PC-3 (cell line): ENCODE measurements around the gene TCERG1. TPM values are rescaled to one million over a fixed set of nuclear protein-coding genes. Genes with fewer than 3 reads are reported as not detected.

ENCODE experiments used
- ATAC-seq: fragments of 200-7000 bp; cut with Tn5 transposase; 2 replicates; pipeline ENCODE4 v1.9.1; 2020; ENCODE audit warnings: mild to moderate bottlenecking, moderate library complexity
- BruUV-seq: library from RNA; stranded (reverse); fragments of 400-500 nt; replicated peaks from 2 replicates; lab custom pipeline; 2021; lab: Mats Ljungman, UMichigan
- CTCF ChIA-PET: fragments of 300-600 bp; sonication (Branson Sonifier 250); formaldehyde crosslinking; loops from one replicate; lab custom pipeline; 2022; ENCODE audit warnings: antibody characterized with exemption; lab: Charles Lee
- POLR2A ChIA-PET: fragments of 300-600 bp; sonication (Branson Sonifier 250); formaldehyde crosslinking; loops from one replicate; lab custom pipeline; 2022; ENCODE audit warnings: antibody characterized with exemption; ENCODE audit not compliant: unreplicated experiment; lab: Charles Lee
- DNase-seq: peaks from one replicate; pipeline ENCODE4 v3.0.0-alpha.2; 2015
- H2AFZ ChIP-seq: fragments of 300-600 bp; sonication (generic); 2 replicates; pipeline ENCODE4 v1.6.0; 2016; ENCODE audit warnings: antibody characterized with exemption, low read length
- H3F3A ChIP-seq: fragments of 300-600 bp; sonication (generic); one replicate; pipeline ENCODE4 v1.6.0; 2017; ENCODE audit warnings: antibody characterized with exemption, low read length, control low read depth, mild to moderate bottlenecking; ENCODE audit not compliant: unreplicated experiment
- H3K27ac ChIP-seq: fragments of 300-600 bp; sonication (generic); 2 replicates; pipeline ENCODE4 v1.5.1; 2016; ENCODE audit warnings: mild to moderate bottlenecking, low read length
- H3K27me3 ChIP-seq: fragments of 300-600 bp; sonication (generic); 2 replicates; pipeline ENCODE4 v1.6.1; 2016; ENCODE audit warnings: low read length, mixed read lengths
- H3K36me3 ChIP-seq: fragments of 300-600 bp; sonication (generic); 2 replicates; pipeline ENCODE4 v1.6.1; 2016; ENCODE audit warnings: low read depth, mixed run types, low read length, mixed read lengths
- H3K4me1 ChIP-seq: fragments of 300-600 bp; sonication (generic); 2 replicates; pipeline ENCODE4 v1.5.1; 2016; ENCODE audit warnings: low read length; ENCODE audit not compliant: insufficient read depth
- H3K4me2 ChIP-seq: fragments of 300-600 bp; sonication (generic); 2 replicates; pipeline ENCODE4 v1.6.0; 2016; ENCODE audit warnings: low read length
- H3K4me3 ChIP-seq: fragments of 300-600 bp; sonication (generic); 2 replicates; pipeline ENCODE4 v1.5.1; 2016; ENCODE audit warnings: mild to moderate bottlenecking, low read length, mixed read lengths
- H3K79me2 ChIP-seq: fragments of 300-600 bp; sonication (generic); 2 replicates; pipeline ENCODE4 v1.6.1; 2017; ENCODE audit warnings: low read length, mixed read lengths
- H3K9ac ChIP-seq: fragments of 300-600 bp; sonication (generic); 2 replicates; pipeline ENCODE4 v1.6.0; 2016; ENCODE audit warnings: mild to moderate bottlenecking, low read length
- H3K9me2 ChIP-seq: fragments of 300-600 bp; sonication (generic); replicated peaks from 2 replicates; pipeline ENCODE4 v1.6.1; 2016; ENCODE audit warnings: mixed run types, low read length, mixed read lengths
- H3K9me3 ChIP-seq: fragments of 300-600 bp; sonication (generic); 2 replicates; pipeline ENCODE4 v1.6.1; 2016; ENCODE audit warnings: low read length, mixed read lengths
- H4K20me1 ChIP-seq: fragments of 300-600 bp; sonication (generic); 2 replicates; pipeline ENCODE4 v1.6.1; 2016; ENCODE audit warnings: low read length, mixed read lengths
- CTCF ChIP-seq: fragments of 300-600 bp; sonication (generic); conservative IDR thresholded peaks from 2 replicates; pipeline ENCODE4 v1.5.1; 2017; ENCODE audit warnings: antibody characterized with exemption, low read depth, mild to moderate bottlenecking, low read length
- EZH2 ChIP-seq: fragments of 300-600 bp; sonication (generic); IDR thresholded peaks from one replicate; pipeline ENCODE4 v1.6.1; 2017; ENCODE audit warnings: antibody characterized with exemption, mild to moderate bottlenecking, low read length; ENCODE audit not compliant: unreplicated experiment
- EZH2phosphoT487 ChIP-seq: fragments of 300-600 bp; sonication (generic); IDR thresholded peaks from 2 replicates; pipeline ENCODE4 v1.6.1; 2018; ENCODE audit warnings: mild to moderate bottlenecking, antibody characterized with exemption, low read length, borderline replicate concordance
- intact Hi-C: fragments of 100-400 bp; cut with micrococcal nuclease; formaldehyde crosslinking; loops from 2 replicates; pipeline ENCODE4 v1.9.0; 2023
- total RNA-seq: library from RNA; depleted of rRNA; stranded (reverse); fragments of >200 nt; gene quantifications from 2 replicates; pipeline ENCODE4 v1.2.3, GENCODE V29; 2014

The TCERG1 gene
- total RNA-seq, 1 experiment from 2014 or later, result 96.9 TPM

GRCh38 chr5:146458894-146459293 is 11.8 kb downstream of the TCERG1 start:
- TF ChIP-seq EZH2phosphoT487 (no peak), CTCF (no peak), EZH2 (no peak)
- BruUV-seq, result no TSS peak
- Histone ChIP-seq H3K9me3 (no peaks in the 10 kb centered on the region), H3K36me3 (peaks cover 81% of the 10 kb centered on the region), H4K20me1 (peaks cover 77% of the 10 kb centered on the region), H3F3A (peaks cover 6% of the 10 kb centered on the region), H3K79me2 (peaks cover 93% of the 10 kb centered on the region), H3K9ac (no peak overlapping the region), H3K4me2 (no peak overlapping the region), H3K27ac (no peak overlapping the region), H3K27me3 (no peaks in the 10 kb centered on the region), H3K9me2 (no peaks in the 10 kb centered on the region), H3K4me1 (peaks cover 12% of the 10 kb centered on the region), H3K4me3 (no peak overlapping the region), H2AFZ (no peak overlapping the region)
- no peak for DNase-seq
- POLR2A ChIA-PET, result no interaction called here
- CTCF ChIA-PET, result no interaction called here
- no peak for ATAC-seq
- intact Hi-C loops, result no loop called here

DNA sequence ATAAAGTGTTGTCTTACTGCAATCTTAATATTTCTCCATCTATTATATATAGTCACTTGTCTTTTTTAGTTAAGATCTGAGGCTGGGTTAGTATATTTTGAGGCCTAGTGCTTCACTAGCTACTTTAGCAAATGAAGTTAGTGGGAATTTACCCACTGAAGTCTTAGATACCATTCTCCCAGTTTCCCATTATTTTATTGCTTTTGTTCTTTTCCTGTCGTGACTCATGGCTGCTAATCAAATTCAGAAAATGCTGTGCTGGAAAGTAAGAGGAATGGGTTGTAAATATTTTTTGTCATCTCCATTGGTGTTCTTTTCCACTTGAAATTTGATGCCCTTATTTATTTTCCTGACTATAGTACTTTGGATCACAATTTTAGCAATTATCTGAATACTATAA is 14.2 kb downstream of the TCERG1 start:
- peak; percentile 49 for DNase-seq
- Histone ChIP-seq H3K9ac (no peak overlapping the region), H3K9me2 (no peaks in the 10 kb centered on the region), H3F3A (peaks cover 10% of the 10 kb centered on the region), H3K4me3 (no peak overlapping the region), H3K36me3 (peaks cover 84% of the 10 kb centered on the region), H3K9me3 (no peaks in the 10 kb centered on the region), H2AFZ (no peak overlapping the region), H3K27ac (peak overlapping the region; percentile 41), H3K27me3 (no peaks in the 10 kb centered on the region), H3K79me2 (peaks cover 91% of the 10 kb centered on the region), H3K4me1 (peaks cover 12% of the 10 kb centered on the region), H4K20me1 (peaks cover 72% of the 10 kb centered on the region), H3K4me2 (0 out of 2 replicates have a peak overlapping the region, but pooled peaks have one; percentile 2)
- BruUV-seq, result no TSS peak
- ATAC-seq, result peak; percentile 73
- TF ChIP-seq CTCF, result no peak
- CTCF ChIA-PET, result interaction anchor here (0.6 kb wide), 1 partner anchor 215 kb away, joined by 3 read pairs; no protein-coding TSS in a partner anchor
- POLR2A ChIA-PET, result no interaction called here
- intact Hi-C loops, result no loop called here

GRCh38 chr5:146463446-146463845 is 16.3 kb downstream of the TCERG1 start:
- DNase-seq, result no peak
- H3K4me2 ChIP-seq, result no peak overlapping the region
- ChIA-PET CTCF (interaction anchor here (0.7 to 1.1 kb wide), 2 partner anchors 65 to 274 kb away, joined by 4 read pairs; no protein-coding TSS in a partner anchor), POLR2A (no interaction called here)
- H3K79me2 ChIP-seq, result peaks cover 94% of the 10 kb centered on the region
- peaks cover 75% of the 10 kb centered on the region for H4K20me1 ChIP-seq
- peaks cover 13% of the 10 kb centered on the region for H3F3A ChIP-seq
- intact Hi-C loops, result no loop called here
- H2AFZ ChIP-seq, result no peak overlapping the region
- no peak overlapping the region for H3K4me3 ChIP-seq
- BruUV-seq, result no TSS peak
- peaks cover 83% of the 10 kb centered on the region for H3K36me3 ChIP-seq
- no peak for ATAC-seq
- H3K9ac ChIP-seq, result no peak overlapping the region
- H3K27ac ChIP-seq, result no peak overlapping the region
- H3K4me1 ChIP-seq, result peaks cover 12% of the 10 kb centered on the region
- no peaks in the 10 kb centered on the region for H3K9me2 ChIP-seq
- TF ChIP-seq CTCF (no peak), EZH2phosphoT487 (no peak), EZH2 (no peak)
- H3K9me3 ChIP-seq, result no peaks in the 10 kb centered on the region
- no peaks in the 10 kb centered on the region for H3K27me3 ChIP-seq
